ENCODE measurements around the gene LSMEM2.
"Not testable (repeated sequence)": the region's sequence is repeated elsewhere in the genome, so short reads cannot be mapped to it uniquely, and the experiment has no call there.

LSMEM2 gene

DNA sequence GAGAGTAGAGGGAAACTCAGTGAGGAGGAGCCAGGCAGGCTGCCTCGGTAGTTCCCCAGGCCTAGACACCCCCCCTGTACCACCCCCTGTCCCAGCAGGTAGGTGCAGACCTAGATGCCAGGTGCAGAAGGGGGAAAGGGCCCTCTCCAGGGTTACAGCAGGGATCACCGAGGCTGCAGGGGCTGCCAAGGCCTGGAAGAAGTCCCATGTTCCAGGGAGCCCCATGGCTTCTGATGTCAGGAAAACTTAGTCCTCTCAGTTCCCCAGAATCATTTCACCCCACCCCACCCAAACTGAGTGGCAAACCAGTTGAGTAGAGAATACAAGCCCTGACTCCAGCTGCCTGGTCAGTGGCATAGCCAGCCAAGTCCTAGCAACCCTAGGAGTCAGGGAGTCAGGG lies 17.4 kb upstream of the LSMEM2 start:
- Histone ChIP-seq H3K27me3 (ENCODE audit: control insufficient read depth, insufficient read depth, low read length) (no peaks in the 10 kb centered on the region), H3K9me3 (ENCODE audit: control insufficient read depth, low read length) (no peaks in the 10 kb centered on the region), H3K9ac (ENCODE audit: low read length) (no peak overlapping the region), H3K36me3 (ENCODE audit: control insufficient read depth, insufficient read depth, low read length) (peaks cover 4% of the 10 kb centered on the region), H3K4me3 (ENCODE audit: low read length) (no peak overlapping the region), H3K4me1 (ENCODE audit: control insufficient read depth, insufficient read depth, low read length) (peaks cover 52% of the 10 kb centered on the region)

DNA sequence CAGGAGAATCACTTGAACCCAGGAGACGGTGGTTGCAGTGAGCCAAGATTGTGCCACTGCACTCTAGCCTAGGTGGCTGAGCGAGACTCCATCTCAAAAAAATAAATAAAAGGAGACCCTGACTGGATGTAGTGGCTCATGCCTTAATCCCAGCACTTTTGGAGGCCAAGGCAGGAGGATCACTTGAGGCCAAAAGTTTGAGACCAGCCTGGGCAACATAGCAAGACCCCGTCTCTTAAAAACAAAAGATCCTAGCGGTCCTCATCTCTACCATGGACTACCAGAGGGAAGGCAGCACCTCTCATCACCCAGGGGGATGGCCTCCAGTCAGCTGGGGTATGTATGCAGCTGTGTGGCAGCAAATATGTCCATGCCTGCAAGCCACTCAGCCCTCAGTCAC lies 16.7 kb upstream of the LSMEM2 start:
- not testable (repeated sequence) for H3K27me3 ChIP-seq (ENCODE audit: control insufficient read depth, insufficient read depth, low read length); H3K4me3 ChIP-seq (ENCODE audit: low read length); H3K9me3 ChIP-seq (ENCODE audit: control insufficient read depth, low read length); H3K36me3 ChIP-seq (ENCODE audit: control insufficient read depth, insufficient read depth, low read length); H3K9ac ChIP-seq (ENCODE audit: low read length)
- peaks cover 59% of the 10 kb centered on the region for H3K4me1 ChIP-seq (ENCODE audit: control insufficient read depth, insufficient read depth, low read length)

DNA sequence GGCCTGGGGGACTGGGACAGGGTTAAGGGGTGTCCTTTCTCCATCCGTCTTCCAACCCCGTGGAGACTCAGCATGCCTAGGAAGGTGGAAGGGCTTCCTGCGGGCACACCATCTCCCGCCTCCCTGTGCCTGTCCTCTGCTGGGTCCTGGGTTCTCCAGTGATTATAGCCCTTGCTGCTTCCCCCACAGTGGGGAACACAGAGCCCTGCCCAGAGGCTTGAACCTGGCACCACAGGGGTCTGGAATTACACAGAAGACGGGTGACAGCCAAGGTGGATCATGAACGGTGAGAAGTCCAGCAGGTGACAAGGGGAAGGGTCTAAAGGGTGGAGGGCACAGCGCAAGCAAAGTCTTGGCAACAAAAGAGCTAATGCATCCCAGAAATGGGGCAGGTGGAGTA lies 16.1 kb upstream of the LSMEM2 start:
- Histone ChIP-seq H3K27me3 (ENCODE audit: control insufficient read depth, insufficient read depth, low read length) (no peaks in the 10 kb centered on the region), H3K9ac (ENCODE audit: low read length) (no peak overlapping the region), H3K36me3 (ENCODE audit: control insufficient read depth, insufficient read depth, low read length) (no peaks in the 10 kb centered on the region), H3K9me3 (ENCODE audit: control insufficient read depth, low read length) (no peaks in the 10 kb centered on the region), H3K4me3 (ENCODE audit: low read length) (no peak overlapping the region), H3K4me1 (ENCODE audit: control insufficient read depth, insufficient read depth, low read length) (peaks cover 64% of the 10 kb centered on the region)

DNA sequence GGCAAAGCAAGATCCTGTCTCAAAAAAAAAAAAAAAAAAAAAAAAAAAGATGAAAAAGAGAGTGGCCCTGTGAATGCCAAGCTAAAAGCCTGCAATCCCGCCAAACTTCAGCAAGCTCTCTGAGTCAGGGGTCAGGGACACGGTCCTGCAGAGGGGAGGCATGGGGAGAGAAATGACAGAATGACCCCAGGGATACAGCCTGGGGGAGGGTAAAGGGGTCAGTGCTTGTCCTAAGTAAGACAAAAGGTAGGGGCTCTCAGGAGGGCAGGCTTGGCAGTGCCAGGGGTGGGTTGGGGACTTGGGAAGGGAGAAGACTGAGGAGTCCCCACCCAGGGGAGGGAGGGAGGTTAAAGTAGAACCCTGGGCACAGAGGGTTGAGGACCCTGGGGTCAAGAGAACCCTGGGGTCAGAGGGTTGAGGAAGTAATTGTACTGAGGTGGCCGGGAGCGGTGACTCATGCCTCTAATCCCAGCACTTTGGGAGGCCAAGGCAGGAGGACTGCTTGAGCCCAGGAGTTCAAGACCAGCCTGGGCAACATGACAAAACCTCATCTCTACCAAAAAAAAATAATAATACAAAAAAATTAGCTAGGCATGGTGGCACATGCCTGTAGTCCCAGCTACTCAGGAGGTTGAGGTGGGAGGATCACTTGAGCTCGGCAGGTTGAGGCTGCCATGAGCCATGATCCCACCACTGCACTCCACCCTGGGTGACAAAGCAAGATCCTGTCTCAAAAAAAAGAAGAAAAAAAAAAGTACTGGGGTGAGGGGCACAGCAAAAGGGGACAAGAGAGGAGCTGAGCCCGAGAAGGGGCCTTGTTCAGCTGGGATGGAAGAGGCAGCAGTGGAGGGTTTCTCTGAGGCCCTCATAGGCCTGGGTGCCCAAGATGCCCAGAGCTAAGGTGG lies 15.2 kb upstream of the LSMEM2 start:
- H3K9ac ChIP-seq (ENCODE audit: low read length), result peak overlapping the region; percentile 9

DNA sequence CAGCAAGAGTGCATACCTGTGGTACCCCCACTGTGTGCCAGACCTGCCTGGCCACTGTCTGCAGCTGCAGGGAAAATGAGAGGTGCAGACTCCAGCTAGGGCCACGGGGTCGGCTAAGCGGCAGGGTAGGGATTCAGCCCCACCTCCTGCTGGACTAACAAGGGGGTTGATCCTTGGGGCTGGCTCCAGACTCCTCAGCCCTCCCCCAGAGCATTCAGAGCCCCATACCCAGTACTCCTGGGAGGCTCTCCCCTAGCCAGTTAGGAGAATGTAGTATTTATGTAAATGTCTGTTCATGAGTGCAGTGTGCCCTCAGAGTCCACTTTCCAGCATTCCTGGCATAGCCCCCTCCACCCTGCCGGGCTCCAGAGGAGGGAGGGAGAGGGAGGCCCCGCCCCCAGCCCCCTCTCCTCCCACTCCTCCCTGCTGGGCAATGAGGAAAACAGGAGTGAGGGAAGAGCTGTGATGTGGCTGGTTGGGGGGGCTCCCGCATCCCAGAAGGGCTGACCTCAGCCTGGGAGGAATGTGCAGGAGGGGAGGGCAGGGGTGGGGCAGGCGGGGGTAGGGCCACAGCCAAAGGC lies 14.4 kb upstream of the LSMEM2 start:
- Histone ChIP-seq H3K4me1 (ENCODE audit: control insufficient read depth, insufficient read depth, low read length) (peaks cover 73% of the 10 kb centered on the region), H3K36me3 (ENCODE audit: control insufficient read depth, insufficient read depth, low read length) (no peaks in the 10 kb centered on the region), H3K27me3 (ENCODE audit: control insufficient read depth, insufficient read depth, low read length) (no peaks in the 10 kb centered on the region), H3K4me3 (ENCODE audit: low read length) (no peak overlapping the region), H3K9me3 (ENCODE audit: control insufficient read depth, low read length) (no peaks in the 10 kb centered on the region), H3K9ac (ENCODE audit: low read length) (peak overlapping the region; percentile 9)

More for the DNA sequence above, 15.2 kb upstream of the LSMEM2 start:
- no peaks in the 10 kb centered on the region for H3K36me3 ChIP-seq (ENCODE audit: control insufficient read depth, insufficient read depth, low read length)
- no peaks in the 10 kb centered on the region for H3K27me3 ChIP-seq (ENCODE audit: control insufficient read depth, insufficient read depth, low read length)
- H3K4me3 ChIP-seq (ENCODE audit: low read length), result no peak overlapping the region
- H3K4me1 ChIP-seq (ENCODE audit: control insufficient read depth, insufficient read depth, low read length), result peaks cover 73% of the 10 kb centered on the region
- no peaks in the 10 kb centered on the region for H3K9me3 ChIP-seq (ENCODE audit: control insufficient read depth, low read length)

DNA sequence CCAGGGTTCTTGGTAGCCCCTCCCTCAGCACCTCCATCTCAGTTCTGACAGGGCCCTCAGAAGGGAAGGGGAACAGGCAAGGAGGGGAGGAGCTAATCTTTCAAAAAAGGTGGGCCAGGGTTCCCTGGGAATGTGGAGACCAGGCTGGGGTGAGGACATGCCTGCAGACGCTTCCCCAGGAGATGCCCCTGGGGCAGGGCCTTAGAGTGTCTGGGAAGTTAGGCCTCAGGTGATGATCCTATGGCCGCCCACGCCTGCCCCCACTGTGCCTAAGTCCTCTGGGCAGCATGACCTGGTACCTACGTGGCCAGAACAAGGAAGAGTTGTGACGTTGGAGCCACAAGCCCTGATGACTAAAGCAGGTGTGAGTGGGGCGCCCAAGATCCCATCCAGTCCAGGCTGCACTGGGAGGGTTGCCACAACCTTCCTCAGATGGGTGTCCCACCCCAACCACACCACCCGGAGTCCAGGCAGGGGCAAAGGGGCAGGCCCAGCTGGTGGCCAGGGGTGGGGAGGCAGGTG lies 13.9 kb upstream of the LSMEM2 start:
- H3K4me1 ChIP-seq (ENCODE audit: control insufficient read depth, insufficient read depth, low read length), result peaks cover 73% of the 10 kb centered on the region
- H3K4me3 ChIP-seq (ENCODE audit: low read length), result no peak overlapping the region
- no peaks in the 10 kb centered on the region for H3K27me3 ChIP-seq (ENCODE audit: control insufficient read depth, insufficient read depth, low read length)
- no peaks in the 10 kb centered on the region for H3K9me3 ChIP-seq (ENCODE audit: control insufficient read depth, low read length)
- peak overlapping the region; percentile 65 for H3K9ac ChIP-seq (ENCODE audit: low read length)
- no peaks in the 10 kb centered on the region for H3K36me3 ChIP-seq (ENCODE audit: control insufficient read depth, insufficient read depth, low read length)

DNA sequence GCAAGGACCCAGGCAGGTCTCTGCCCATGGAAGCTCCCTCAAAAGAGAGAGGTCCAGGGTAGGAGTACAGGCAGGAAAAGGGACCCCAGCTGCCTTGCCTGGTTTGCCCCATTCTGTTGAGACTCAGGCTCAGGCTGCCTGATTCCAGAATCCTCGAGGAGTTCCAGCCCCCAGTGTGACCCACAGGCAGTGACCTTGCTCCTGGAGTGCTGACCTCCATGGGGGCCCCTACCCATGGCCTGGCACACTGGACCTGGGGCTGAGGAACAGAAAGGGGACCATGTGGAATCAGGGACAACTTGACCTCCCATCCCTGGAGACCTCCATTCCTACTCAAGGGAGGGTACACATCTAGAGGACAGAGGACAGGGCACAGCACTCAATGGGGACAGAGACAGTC lies 13.3 kb upstream of the LSMEM2 start:
- Histone ChIP-seq H3K9ac (ENCODE audit: low read length) (peak overlapping the region; percentile 93), H3K36me3 (ENCODE audit: control insufficient read depth, insufficient read depth, low read length) (no peaks in the 10 kb centered on the region), H3K4me3 (ENCODE audit: low read length) (no peak overlapping the region), H3K4me1 (ENCODE audit: control insufficient read depth, insufficient read depth, low read length) (peaks cover 73% of the 10 kb centered on the region), H3K27me3 (ENCODE audit: control insufficient read depth, insufficient read depth, low read length) (no peaks in the 10 kb centered on the region), H3K9me3 (ENCODE audit: control insufficient read depth, low read length) (no peaks in the 10 kb centered on the region)

DNA sequence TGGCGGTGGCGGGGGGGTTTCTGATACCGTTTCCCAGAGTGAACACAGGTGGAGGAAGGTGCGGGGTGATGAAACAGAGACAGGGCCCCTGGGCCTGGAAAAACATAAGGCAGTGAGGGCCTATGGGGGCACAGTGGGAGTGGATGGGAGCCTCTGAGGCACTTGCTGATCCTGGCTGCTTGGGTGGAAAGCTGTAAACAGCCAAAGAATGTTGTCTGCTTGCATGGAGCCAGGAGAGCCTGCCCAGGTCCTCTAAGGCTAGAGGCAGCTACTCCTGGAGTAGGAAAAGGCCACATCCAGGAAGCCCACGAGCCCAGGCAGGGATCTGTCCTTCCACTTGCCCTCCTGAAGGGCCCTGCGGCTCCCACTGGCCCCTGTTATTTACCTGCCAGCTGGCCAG lies 12.9 kb upstream of the LSMEM2 start:
- Histone ChIP-seq H3K9ac (ENCODE audit: low read length) (peak overlapping the region; percentile 93), H3K27me3 (ENCODE audit: control insufficient read depth, insufficient read depth, low read length) (no peaks in the 10 kb centered on the region), H3K4me1 (ENCODE audit: control insufficient read depth, insufficient read depth, low read length) (peaks cover 73% of the 10 kb centered on the region), H3K9me3 (ENCODE audit: control insufficient read depth, low read length) (no peaks in the 10 kb centered on the region), H3K36me3 (ENCODE audit: control insufficient read depth, insufficient read depth, low read length) (no peaks in the 10 kb centered on the region), H3K4me3 (ENCODE audit: low read length) (no peak overlapping the region)

DNA sequence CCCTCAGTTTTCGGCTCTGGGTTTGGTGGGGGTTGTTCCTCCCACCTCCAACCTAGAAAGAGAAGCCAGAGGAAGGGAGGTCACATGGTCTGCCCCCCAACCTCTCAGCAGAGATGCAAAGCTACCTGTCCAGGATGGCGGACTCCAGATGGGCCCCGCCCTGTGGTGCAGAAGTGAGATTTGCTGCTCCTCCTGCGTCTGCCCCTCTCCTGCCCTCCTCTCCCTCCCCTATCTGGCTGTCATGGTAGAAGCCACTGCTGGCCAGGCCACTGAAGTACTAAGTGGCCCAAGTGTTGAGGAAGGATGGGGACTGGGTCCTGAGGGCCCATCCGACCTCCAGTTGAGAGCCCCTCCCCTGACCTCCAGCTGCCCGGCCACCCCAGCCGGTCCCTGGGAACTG lies 12.1 kb upstream of the LSMEM2 start:
- Histone ChIP-seq H3K4me3 (ENCODE audit: low read length) (peak overlapping the region; percentile 66), H3K9me3 (ENCODE audit: control insufficient read depth, low read length) (no peaks in the 10 kb centered on the region), H3K4me1 (ENCODE audit: control insufficient read depth, insufficient read depth, low read length) (peaks cover 77% of the 10 kb centered on the region), H3K27me3 (ENCODE audit: control insufficient read depth, insufficient read depth, low read length) (no peaks in the 10 kb centered on the region), H3K36me3 (ENCODE audit: control insufficient read depth, insufficient read depth, low read length) (no peaks in the 10 kb centered on the region), H3K9ac (ENCODE audit: low read length) (peak overlapping the region; percentile 93)

DNA sequence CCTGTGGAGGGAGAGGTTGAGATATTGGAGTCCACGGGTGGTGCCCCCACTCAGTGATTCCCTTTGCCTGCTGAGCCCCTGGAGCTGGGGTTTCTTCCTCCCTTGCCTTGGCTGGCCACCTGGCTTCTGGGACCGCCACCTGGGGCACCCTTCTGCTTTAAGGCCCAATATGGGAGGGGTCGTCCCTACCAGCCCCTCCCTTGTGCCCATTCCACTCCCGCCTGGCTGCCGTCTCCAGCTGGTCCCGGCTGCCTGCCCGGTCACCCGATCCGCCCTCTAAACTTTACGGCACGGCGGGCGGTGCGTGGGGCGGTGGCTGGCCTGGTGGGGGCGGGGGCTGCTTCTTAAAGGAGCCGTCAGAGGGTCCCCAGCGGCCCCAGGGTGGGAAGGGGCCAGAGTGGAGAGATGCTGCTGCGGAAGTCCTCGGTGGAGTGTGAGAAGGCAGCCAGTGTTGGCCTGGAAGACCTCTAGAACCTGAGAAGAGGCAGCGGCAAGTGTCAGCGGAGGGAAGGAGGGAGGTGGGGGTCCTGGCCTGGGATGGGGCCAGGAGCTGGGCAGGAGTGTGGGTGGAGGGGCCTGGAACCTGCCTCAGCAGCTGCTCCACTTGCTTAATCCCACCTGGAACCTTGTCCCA lies 11.5 kb upstream of the LSMEM2 start:
- Histone ChIP-seq H3K4me1 (ENCODE audit: control insufficient read depth, insufficient read depth, low read length) (peaks cover 77% of the 10 kb centered on the region), H3K4me3 (ENCODE audit: low read length) (peak overlapping the region; percentile 66), H3K9ac (ENCODE audit: low read length) (peak overlapping the region; percentile 93), H3K9me3 (ENCODE audit: control insufficient read depth, low read length) (no peaks in the 10 kb centered on the region), H3K36me3 (ENCODE audit: control insufficient read depth, insufficient read depth, low read length) (no peaks in the 10 kb centered on the region), H3K27me3 (ENCODE audit: control insufficient read depth, insufficient read depth, low read length) (no peaks in the 10 kb centered on the region)

DNA sequence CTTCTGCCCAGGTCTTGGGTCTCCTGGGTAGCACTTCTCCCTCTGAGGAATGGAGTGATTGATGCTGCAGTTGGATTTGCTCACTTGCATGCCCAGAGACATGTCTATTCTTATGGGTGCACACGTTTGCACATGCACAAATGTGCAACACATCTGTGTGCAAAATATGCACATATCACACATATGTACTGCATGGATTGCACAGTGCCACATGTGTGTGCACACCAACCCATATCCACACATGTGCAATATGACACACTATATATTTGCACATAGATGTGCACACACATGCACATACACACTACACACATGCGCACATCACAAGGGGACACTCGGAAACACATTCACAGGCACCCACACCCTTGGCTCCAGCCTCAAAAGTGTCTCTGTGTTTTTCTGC lies 10.6 kb upstream of the LSMEM2 start:
- Histone ChIP-seq H3K4me1 (ENCODE audit: control insufficient read depth, insufficient read depth, low read length) (peaks cover 81% of the 10 kb centered on the region), H3K4me3 (ENCODE audit: low read length) (peak overlapping the region; percentile 66), H3K9me3 (ENCODE audit: control insufficient read depth, low read length) (no peaks in the 10 kb centered on the region), H3K27me3 (ENCODE audit: control insufficient read depth, insufficient read depth, low read length) (no peaks in the 10 kb centered on the region), H3K36me3 (ENCODE audit: control insufficient read depth, insufficient read depth, low read length) (no peaks in the 10 kb centered on the region), H3K9ac (ENCODE audit: low read length) (peak overlapping the region; percentile 93)
